HepG2 (cell line): ENCODE measurements around the gene PROCR. TPM values are rescaled to one million over a fixed set of nuclear protein-coding genes. Genes with fewer than 3 reads are reported as not detected.
A peak's percentile ranks its signal among the peaks of the same experiment; 100 is the strongest.

Experiments used
- BRCA1 ChIP-seq: sonication (generic); formaldehyde crosslinking; IDR thresholded peaks from 2 replicates; pipeline ENCODE4 v1.4.0; 2020; ENCODE audit warnings: missing genetic modification reagents
- CHD4 ChIP-seq: fragments of 200-600 bp; sonication (generic); IDR thresholded peaks from 2 replicates; pipeline ENCODE4 v1.7.0; 2017; ENCODE audit warnings: mild to moderate bottlenecking, low read length, borderline replicate concordance
- GATAD2A ChIP-seq: IDR thresholded peaks from 2 replicates; pipeline ENCODE4 v1.6.1; 2016
- HDAC1 ChIP-seq: sonication (generic); formaldehyde crosslinking; IDR thresholded peaks from 2 replicates; pipeline ENCODE4 v1.5.1; 2020; ENCODE audit warnings: mild to moderate bottlenecking, missing genetic modification reagents
- ISX ChIP-seq: sonication (generic); formaldehyde crosslinking; conservative IDR thresholded peaks from 2 replicates; pipeline ENCODE4 v1.5.0; 2020; ENCODE audit warnings: missing genetic modification reagents
- MXI1 ChIP-seq: IDR thresholded peaks from 3 replicates; pipeline ENCODE4 v1.6.1; 2012; ENCODE audit warnings: low read depth, low read length, inconsistent platforms, borderline replicate concordance
- RXRB ChIP-seq: IDR thresholded peaks from 2 replicates; pipeline ENCODE4 v1.6.1; 2016; ENCODE audit warnings: borderline replicate concordance, missing genetic modification reagents, missing compliant biosample characterization
- TBX2 ChIP-seq: sonication (generic); formaldehyde crosslinking; IDR thresholded peaks from 2 replicates; pipeline ENCODE4 v1.5.0; 2020; ENCODE audit warnings: missing genetic modification reagents, mild to moderate bottlenecking, borderline replicate concordance
- TEAD2 ChIP-seq: sonication (generic); formaldehyde crosslinking; IDR thresholded peaks from 2 replicates; pipeline ENCODE4 v1.9.0; 2021; ENCODE audit warnings: missing genetic modification reagents
- TEAD3 ChIP-seq: optimal IDR thresholded peaks from 2 replicates; pipeline ENCODE3; 2016; ENCODE audit warnings: borderline replicate concordance
- THAP11 ChIP-seq: IDR thresholded peaks from 2 replicates; pipeline ENCODE4 v1.6.1; 2016; ENCODE audit warnings: missing biosample characterization, missing genetic modification reagents
- ZNF530 ChIP-seq: sonication (generic); formaldehyde crosslinking; IDR thresholded peaks from 2 replicates; pipeline ENCODE4 v1.5.0; 2020; ENCODE audit warnings: low read depth, mild to moderate bottlenecking, missing genetic modification reagents
- polyA plus RNA-seq, 8 experiments: library from polyadenylated mRNA; depleted of rRNA in 3 of 8; stranded (reverse) in 7 of 8; unstranded in 1 of 8; fragments of >200 nt; fragmentation: Illumina TruSeq in 4 of 8; extraction: Trizol in 4 of 8; gene quantifications; 2 replicates each; pipeline versions ENCODE4 v1.2.1 to v1.2.3, GENCODE V29; 2011 to 2016; ENCODE audit warnings: low read depth in 4 of 8, missing spikeins in 1 of 8, mixed read lengths in 1 of 8; ENCODE audit not compliant: insufficient read depth in 1 of 8
- total RNA-seq, 5 experiments: library from RNA; depleted of rRNA; stranded (reverse); fragments of >200 nt; fragmentation: Illumina TruSeq; extraction: Trizol; gene quantifications; 2 replicates each; pipeline ENCODE4 v1.2.3, GENCODE V29; 2016; ENCODE audit warnings: low read depth in 1 of 5
- TF ChIP-seq, protein P1 (sequence below): sonication (generic); formaldehyde crosslinking; IDR thresholded peaks from 2 replicates; pipeline ENCODE4 v1.4.0; 2020; ENCODE audit warnings: missing genetic modification reagents
- TF ChIP-seq, protein P2 (sequence below): sonication (generic); formaldehyde crosslinking; IDR thresholded peaks from 2 replicates; pipeline ENCODE4 v1.8.0; 2022; ENCODE audit warnings: missing genetic modification reagents, mild to moderate bottlenecking, borderline replicate concordance
- TF ChIP-seq, protein P3 (sequence below): sonication (generic); formaldehyde crosslinking; IDR thresholded peaks from 2 replicates; pipeline ENCODE4 v1.4.0; 2020; ENCODE audit warnings: mild to moderate bottlenecking, missing genetic modification reagents
- TF ChIP-seq, protein P4 (sequence below): sonication (generic); formaldehyde crosslinking; IDR thresholded peaks from 2 replicates; pipeline ENCODE4 v1.9.0; 2021; ENCODE audit warnings: missing genetic modification reagents, mild to moderate bottlenecking, borderline replicate concordance
- TF ChIP-seq, protein P5 (sequence below): sonication (generic); formaldehyde crosslinking; conservative IDR thresholded peaks from 2 replicates; pipeline ENCODE4 v1.5.0; 2020; ENCODE audit warnings: missing genetic modification reagents
- TF ChIP-seq, protein P6 (sequence below): sonication (generic); formaldehyde crosslinking; IDR thresholded peaks from 2 replicates; pipeline ENCODE4 v1.5.0; 2020; ENCODE audit warnings: mild to moderate bottlenecking, missing genetic modification reagents
- TF ChIP-seq, protein P7 (sequence below): sonication (generic); formaldehyde crosslinking; IDR thresholded peaks from 2 replicates; pipeline ENCODE4 v1.8.0; 2022; ENCODE audit warnings: mild to moderate bottlenecking, missing genetic modification reagents

PROCR gene
- total and polyA plus RNA-seq, 2 of the 13 experiments (the other 11 are each of a cell fraction or from before 2014, with no cell fraction given), result 1.4 to 1.7 TPM

DNA sequence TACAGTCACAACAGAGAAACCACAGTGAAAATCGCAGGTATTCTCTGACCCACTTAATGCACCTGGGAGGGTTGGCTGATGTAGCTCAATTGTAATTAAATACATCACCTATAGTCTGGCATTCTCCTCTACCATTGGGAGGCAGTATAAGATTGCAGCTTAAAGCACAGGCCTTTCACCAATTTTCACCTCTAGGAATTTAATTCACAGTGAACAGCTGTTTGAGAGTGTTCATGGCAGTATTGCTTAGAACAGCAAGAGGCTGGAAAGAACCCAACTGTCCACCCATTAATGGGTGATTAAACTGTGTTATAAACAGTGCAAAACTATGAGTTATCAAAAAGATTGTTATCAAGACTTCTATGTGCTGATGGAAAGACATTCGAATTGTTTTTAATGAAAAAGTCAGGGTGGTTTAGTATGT is 26.7 kb upstream of the PROCR start (continued):
- TF ChIP-seq, protein P1, sequence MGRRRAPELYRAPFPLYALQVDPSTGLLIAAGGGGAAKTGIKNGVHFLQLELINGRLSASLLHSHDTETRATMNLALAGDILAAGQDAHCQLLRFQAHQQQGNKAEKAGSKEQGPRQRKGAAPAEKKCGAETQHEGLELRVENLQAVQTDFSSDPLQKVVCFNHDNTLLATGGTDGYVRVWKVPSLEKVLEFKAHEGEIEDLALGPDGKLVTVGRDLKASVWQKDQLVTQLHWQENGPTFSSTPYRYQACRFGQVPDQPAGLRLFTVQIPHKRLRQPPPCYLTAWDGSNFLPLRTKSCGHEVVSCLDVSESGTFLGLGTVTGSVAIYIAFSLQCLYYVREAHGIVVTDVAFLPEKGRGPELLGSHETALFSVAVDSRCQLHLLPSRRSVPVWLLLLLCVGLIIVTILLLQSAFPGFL (CRISPR knock-in tag), result no peak
- TF ChIP-seq, protein P2, sequence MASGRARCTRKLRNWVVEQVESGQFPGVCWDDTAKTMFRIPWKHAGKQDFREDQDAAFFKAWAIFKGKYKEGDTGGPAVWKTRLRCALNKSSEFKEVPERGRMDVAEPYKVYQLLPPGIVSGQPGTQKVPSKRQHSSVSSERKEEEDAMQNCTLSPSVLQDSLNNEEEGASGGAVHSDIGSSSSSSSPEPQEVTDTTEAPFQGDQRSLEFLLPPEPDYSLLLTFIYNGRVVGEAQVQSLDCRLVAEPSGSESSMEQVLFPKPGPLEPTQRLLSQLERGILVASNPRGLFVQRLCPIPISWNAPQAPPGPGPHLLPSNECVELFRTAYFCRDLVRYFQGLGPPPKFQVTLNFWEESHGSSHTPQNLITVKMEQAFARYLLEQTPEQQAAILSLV, result no peak
- TF ChIP-seq ZNF530 (CRISPR knock-in tag), result no peak
- no peak for TF ChIP-seq BRCA1 (CRISPR knock-in tag)
- TF ChIP-seq RXRB (CRISPR knock-in tag), result peak; percentile 30; the same call in 1 of the 2 replicates
- TF ChIP-seq TEAD2 (CRISPR knock-in tag), result no peak
- peak; percentile 62 for TF ChIP-seq GATAD2A (CRISPR knock-in tag)
- TF ChIP-seq HDAC1 (CRISPR knock-in tag), result no peak
- TF ChIP-seq, protein P3, sequence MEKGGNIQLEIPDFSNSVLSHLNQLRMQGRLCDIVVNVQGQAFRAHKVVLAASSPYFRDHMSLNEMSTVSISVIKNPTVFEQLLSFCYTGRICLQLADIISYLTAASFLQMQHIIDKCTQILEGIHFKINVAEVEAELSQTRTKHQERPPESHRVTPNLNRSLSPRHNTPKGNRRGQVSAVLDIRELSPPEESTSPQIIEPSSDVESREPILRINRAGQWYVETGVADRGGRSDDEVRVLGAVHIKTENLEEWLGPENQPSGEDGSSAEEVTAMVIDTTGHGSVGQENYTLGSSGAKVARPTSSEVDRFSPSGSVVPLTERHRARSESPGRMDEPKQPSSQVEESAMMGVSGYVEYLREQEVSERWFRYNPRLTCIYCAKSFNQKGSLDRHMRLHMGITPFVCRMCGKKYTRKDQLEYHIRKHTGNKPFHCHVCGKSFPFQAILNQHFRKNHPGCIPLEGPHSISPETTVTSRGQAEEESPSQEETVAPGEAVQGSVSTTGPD (CRISPR knock-in tag), result no peak
- TF ChIP-seq, protein P4, sequence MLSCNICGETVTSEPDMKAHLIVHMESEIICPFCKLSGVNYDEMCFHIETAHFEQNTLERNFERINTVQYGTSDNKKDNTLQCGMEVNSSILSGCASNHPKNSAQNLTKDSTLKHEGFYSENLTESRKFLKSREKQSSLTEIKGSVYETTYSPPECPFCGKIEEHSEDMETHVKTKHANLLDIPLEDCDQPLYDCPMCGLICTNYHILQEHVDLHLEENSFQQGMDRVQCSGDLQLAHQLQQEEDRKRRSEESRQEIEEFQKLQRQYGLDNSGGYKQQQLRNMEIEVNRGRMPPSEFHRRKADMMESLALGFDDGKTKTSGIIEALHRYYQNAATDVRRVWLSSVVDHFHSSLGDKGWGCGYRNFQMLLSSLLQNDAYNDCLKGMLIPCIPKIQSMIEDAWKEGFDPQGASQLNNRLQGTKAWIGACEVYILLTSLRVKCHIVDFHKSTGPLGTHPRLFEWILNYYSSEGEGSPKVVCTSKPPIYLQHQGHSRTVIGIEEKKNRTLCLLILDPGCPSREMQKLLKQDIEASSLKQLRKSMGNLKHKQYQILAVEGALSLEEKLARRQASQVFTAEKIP (CRISPR knock-in tag), result no peak
- TF ChIP-seq, protein P5, sequence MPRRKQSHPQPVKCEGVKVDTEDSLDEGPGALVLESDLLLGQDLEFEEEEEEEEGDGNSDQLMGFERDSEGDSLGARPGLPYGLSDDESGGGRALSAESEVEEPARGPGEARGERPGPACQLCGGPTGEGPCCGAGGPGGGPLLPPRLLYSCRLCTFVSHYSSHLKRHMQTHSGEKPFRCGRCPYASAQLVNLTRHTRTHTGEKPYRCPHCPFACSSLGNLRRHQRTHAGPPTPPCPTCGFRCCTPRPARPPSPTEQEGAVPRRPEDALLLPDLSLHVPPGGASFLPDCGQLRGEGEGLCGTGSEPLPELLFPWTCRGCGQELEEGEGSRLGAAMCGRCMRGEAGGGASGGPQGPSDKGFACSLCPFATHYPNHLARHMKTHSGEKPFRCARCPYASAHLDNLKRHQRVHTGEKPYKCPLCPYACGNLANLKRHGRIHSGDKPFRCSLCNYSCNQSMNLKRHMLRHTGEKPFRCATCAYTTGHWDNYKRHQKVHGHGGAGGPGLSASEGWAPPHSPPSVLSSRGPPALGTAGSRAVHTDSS (CRISPR knock-in tag), result 0 out of 2 replicates have a peak, but pooled peaks have one; percentile 12
- no peak for TF ChIP-seq ISX (CRISPR knock-in tag)
- TF ChIP-seq, protein P6, sequence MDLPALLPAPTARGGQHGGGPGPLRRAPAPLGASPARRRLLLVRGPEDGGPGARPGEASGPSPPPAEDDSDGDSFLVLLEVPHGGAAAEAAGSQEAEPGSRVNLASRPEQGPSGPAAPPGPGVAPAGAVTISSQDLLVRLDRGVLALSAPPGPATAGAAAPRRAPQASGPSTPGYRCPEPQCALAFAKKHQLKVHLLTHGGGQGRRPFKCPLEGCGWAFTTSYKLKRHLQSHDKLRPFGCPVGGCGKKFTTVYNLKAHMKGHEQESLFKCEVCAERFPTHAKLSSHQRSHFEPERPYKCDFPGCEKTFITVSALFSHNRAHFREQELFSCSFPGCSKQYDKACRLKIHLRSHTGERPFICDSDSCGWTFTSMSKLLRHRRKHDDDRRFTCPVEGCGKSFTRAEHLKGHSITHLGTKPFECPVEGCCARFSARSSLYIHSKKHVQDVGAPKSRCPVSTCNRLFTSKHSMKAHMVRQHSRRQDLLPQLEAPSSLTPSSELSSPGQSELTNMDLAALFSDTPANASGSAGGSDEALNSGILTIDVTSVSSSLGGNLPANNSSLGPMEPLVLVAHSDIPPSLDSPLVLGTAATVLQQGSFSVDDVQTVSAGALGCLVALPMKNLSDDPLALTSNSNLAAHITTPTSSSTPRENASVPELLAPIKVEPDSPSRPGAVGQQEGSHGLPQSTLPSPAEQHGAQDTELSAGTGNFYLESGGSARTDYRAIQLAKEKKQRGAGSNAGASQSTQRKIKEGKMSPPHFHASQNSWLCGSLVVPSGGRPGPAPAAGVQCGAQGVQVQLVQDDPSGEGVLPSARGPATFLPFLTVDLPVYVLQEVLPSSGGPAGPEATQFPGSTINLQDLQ, result no peak
- no peak for TF ChIP-seq CHD4
- TF ChIP-seq THAP11 (CRISPR knock-in tag), result peak; percentile 72
- peak; percentile 39; the same call in 1 of the 2 replicates for TF ChIP-seq TBX2 (CRISPR knock-in tag)
- TF ChIP-seq MXI1, result no peak
- TF ChIP-seq, protein P7, sequence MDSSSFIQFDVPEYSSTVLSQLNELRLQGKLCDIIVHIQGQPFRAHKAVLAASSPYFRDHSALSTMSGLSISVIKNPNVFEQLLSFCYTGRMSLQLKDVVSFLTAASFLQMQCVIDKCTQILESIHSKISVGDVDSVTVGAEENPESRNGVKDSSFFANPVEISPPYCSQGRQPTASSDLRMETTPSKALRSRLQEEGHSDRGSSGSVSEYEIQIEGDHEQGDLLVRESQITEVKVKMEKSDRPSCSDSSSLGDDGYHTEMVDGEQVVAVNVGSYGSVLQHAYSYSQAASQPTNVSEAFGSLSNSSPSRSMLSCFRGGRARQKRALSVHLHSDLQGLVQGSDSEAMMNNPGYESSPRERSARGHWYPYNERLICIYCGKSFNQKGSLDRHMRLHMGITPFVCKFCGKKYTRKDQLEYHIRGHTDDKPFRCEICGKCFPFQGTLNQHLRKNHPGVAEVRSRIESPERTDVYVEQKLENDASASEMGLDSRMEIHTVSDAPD (CRISPR knock-in tag), result no peak
- peak; percentile 67 for TF ChIP-seq TEAD3 (CRISPR knock-in tag)
